ENCODE results near the gene GAGE12J. TPM values are rescaled to one million over a fixed set of nuclear protein-coding genes. Genes with fewer than 3 reads are reported as not detected.

Gene GAGE12J, protein sequence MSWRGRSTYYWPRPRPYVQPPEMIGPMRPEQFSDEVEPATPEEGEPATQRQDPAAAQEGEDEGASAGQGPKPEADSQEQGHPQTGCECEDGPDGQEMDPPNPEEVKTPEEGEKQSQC
- total RNA-seq (2022; extraction: Qiagen RNA extraction): not detected in 5 replicates

DNA sequence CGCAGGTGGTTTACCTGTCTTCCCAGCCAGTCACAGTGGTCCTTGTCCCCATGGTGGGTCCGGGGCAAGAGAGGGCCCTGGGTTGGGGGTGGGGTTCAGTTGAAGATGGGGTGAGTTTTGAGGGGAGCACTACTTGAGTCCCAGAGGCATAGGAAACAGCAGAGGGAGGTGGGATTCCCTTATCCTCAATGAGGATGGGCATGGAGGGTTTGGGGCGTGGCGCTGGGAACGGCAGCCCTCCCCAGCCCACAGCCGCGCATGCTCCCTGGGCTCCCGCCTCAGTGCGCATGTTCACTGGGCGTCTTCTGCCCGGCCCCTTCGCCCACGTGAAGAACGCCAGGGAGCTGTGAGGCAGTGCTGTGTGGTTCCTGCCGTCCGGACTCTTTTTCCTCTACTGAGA, at the start of gene GAGE12J:
TSS of gene GAGE12J (plus strand) at position 301 of the 400 bp plus-strand sequence. CDS start 1,157 bp downstream, outside the sequence.

DNA sequence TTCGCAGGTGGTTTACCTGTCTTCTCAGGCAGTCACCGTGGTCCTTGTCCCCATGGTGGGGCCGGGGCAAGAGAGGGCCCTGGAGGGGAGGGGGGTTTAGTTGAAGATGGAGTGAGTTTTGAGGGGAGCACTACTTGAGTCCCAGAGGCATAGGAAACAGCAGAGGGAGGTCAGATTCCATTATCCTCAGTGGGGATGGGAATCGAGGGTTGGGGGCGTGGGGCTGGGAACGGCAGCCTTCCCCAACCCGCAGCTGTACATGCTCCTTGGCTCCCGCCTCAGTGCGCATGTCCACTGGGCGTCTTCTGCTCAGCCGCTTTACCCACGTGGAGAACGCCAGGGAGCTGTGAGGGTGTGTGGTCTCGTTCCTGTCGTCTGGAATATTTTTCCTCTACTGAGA, 18.5 kb upstream of the GAGE12J start, which contains the start of gene GAGE10:
TSS of gene GAGE10 (plus strand) at position 301 of the 400 bp plus-strand sequence. CDS start 1,214 bp downstream, outside the sequence.

DNA sequence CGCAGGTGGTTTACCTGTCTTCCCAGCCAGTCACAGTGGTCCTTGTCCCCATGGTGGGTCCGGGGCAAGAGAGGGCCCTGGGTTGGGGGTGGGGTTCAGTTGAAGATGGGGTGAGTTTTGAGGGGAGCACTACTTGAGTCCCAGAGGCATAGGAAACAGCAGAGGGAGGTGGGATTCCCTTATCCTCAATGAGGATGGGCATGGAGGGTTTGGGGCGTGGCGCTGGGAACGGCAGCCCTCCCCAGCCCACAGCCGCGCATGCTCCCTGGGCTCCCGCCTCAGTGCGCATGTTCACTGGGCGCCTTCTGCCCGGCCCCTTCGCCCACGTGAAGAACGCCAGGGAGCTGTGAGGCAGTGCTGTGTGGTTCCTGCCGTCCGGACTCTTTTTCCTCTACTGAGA, 9.4 kb downstream of the GAGE12J start, which contains the start of gene GAGE13:
TSS of gene GAGE13 (plus strand) at position 301 of the 400 bp plus-strand sequence. CDS start 1,156 bp downstream, outside the sequence.

Other genes with a start within 250 kb of the GAGE12J start
- gene PRAF2, start 248.0 kb upstream of the GAGE12J start, total RNA-seq (2022; extraction: Qiagen RNA extraction): 35.0 to 53.0 TPM (median 49.4 TPM) in 5 replicates
- gene WDR45, start 242.2 kb upstream of the GAGE12J start, total RNA-seq (2022; extraction: Qiagen RNA extraction): 44.5 to 56.6 TPM (median 48.9 TPM) in 5 replicates
- gene GPKOW, start 198.3 kb upstream of the GAGE12J start, total RNA-seq (2022; extraction: Qiagen RNA extraction): 20.0 to 24.8 TPM (median 23.2 TPM) in 5 replicates
- 1.9 to 3.6 TPM (median 2.9 TPM) in 5 replicates for gene MAGIX, start 159.3 kb upstream of the GAGE12J start, total RNA-seq (2022; extraction: Qiagen RNA extraction)
- gene PLP2, start 150.1 kb upstream of the GAGE12J start, total RNA-seq (2022; extraction: Qiagen RNA extraction): 341 to 477 TPM (median 447 TPM) in 5 replicates
- gene PRICKLE3, start 135.7 kb upstream of the GAGE12J start, total RNA-seq (2022; extraction: Qiagen RNA extraction): 9.9 to 17.2 TPM (median 16.5 TPM) in 5 replicates
- 1.8 to 3.2 TPM (median 2.4 TPM) in 5 replicates for gene SYP, start 121.8 kb upstream of the GAGE12J start, total RNA-seq (2022; extraction: Qiagen RNA extraction)
- not detected in 5 replicates for gene CACNA1F, start 88.7 kb upstream of the GAGE12J start, total RNA-seq (2022; extraction: Qiagen RNA extraction)
- gene CCDC22, start 86.6 kb upstream of the GAGE12J start, total RNA-seq (2022; extraction: Qiagen RNA extraction): 11.1 to 15.1 TPM (median 13.6 TPM) in 5 replicates
- gene FOXP3, start 57.3 kb upstream of the GAGE12J start, total RNA-seq (2022; extraction: Qiagen RNA extraction): 0.06 to 0.15 TPM (median 0.13 TPM) in 5 replicates
- 1.3 to 3.2 TPM (median 2.9 TPM) in 5 replicates for gene PPP1R3F, start 52.2 kb upstream of the GAGE12J start, total RNA-seq (2022; extraction: Qiagen RNA extraction)
- not detected in 5 replicates for gene GAGE10, start 18.4 kb upstream of the GAGE12J start, total RNA-seq (2022; extraction: Qiagen RNA extraction)
- not detected in 5 replicates for gene GAGE13, start 9.5 kb downstream of the GAGE12J start, total RNA-seq (2022; extraction: Qiagen RNA extraction)
- gene GAGE12C, start 210.1 kb downstream of the GAGE12J start, total RNA-seq (2022; extraction: Qiagen RNA extraction): not detected in 5 replicates
- gene GAGE12D, start 219.7 kb downstream of the GAGE12J start, total RNA-seq (2022; extraction: Qiagen RNA extraction): not detected in 5 replicates
- gene GAGE12E, start 229.3 kb downstream of the GAGE12J start, total RNA-seq (2022; extraction: Qiagen RNA extraction): not detected in 5 replicates
- gene GAGE12F, start 238.8 kb downstream of the GAGE12J start, total RNA-seq (2022; extraction: Qiagen RNA extraction): not detected in 5 replicates
- not detected in 5 replicates for gene GAGE12G, start 248.4 kb downstream of the GAGE12J start, total RNA-seq (2022; extraction: Qiagen RNA extraction)

Measured in A549 treated with dexamethasone at 1 μM for 4 hours (cell line).